ENCODE measurements around the gene CYP4B1.

Gene CYP4B1

GRCh38 chr1:46797696-46798470 is 963 bp upstream of the CYP4B1 start:
- no peak for DNase-seq

GRCh38 chr1:46800742-46801141 is 1.9 kb downstream of the CYP4B1 start:
- DNase-seq = no peak

- no peak for DNase-seq
These were observed 2.6 kb downstream of the CYP4B1 start for GRCh38 chr1:46801323-46802055.

- no peak for DNase-seq
These were observed 3.2 kb downstream of the CYP4B1 start for GRCh38 chr1:46802081-46802480.

- DNase-seq = no peak
These were observed 4.2 kb downstream of the CYP4B1 start for GRCh38 chr1:46802901-46803574.

GRCh38 chr1:46804027-46804889 is 5.4 kb downstream of the CYP4B1 start:
- no peak for DNase-seq

- DNase-seq = no peak
These were observed 6.1 kb downstream of the CYP4B1 start for GRCh38 chr1:46804926-46805325.

GRCh38 chr1:46805755-46806154 is 6.9 kb downstream of the CYP4B1 start:
- DNase-seq = no peak

GRCh38 chr1:46806196-46807020 is 7.6 kb downstream of the CYP4B1 start:
- DNase-seq = no peak

- DNase-seq = no peak
These were observed 8.5 kb downstream of the CYP4B1 start for GRCh38 chr1:46807046-46807972.

GRCh38 chr1:46809071-46809470 is 10.2 kb downstream of the CYP4B1 start:
- DNase-seq = no peak

- DNase-seq = no peak
These were observed 11.1 kb downstream of the CYP4B1 start for GRCh38 chr1:46809904-46810303.

- DNase-seq = no peak
These were observed 11.8 kb downstream of the CYP4B1 start for GRCh38 chr1:46810596-46810995.

GRCh38 chr1:46811053-46811452 is 12.2 kb downstream of the CYP4B1 start:
- DNase-seq = no peak

GRCh38 chr1:46812065-46812963 is 13.5 kb downstream of the CYP4B1 start:
- DNase-seq = no peak

GRCh38 chr1:46812996-46813857 is 14.4 kb downstream of the CYP4B1 start:
- no peak for DNase-seq

GRCh38 chr1:46813858-46814396 is 15.1 kb downstream of the CYP4B1 start:
- no peak for DNase-seq

- no peak for DNase-seq
These were observed 16.3 kb downstream of the CYP4B1 start for GRCh38 chr1:46815133-46815532.

Data from CD4-positive, alpha-beta T cell treated with Interferon alpha-2 for 1 hour (primary cell).